Activated naive CD4-positive, alpha-beta T cell treated with anti-CD3 and anti-CD28 coated beads, Interleukin-2, amount 50 U/mL, for 24 hours (primary cell): ENCODE data around the gene LYPD4.
"Not testable (repeated sequence)": the region's sequence is repeated elsewhere in the genome, so short reads cannot be mapped to it uniquely, and the experiment has no call there.

Source experiments
- H3K27ac Mint-ChIP-seq: one replicate; pipeline ENCODE4 v1.8.0; 2021; ENCODE audit warnings: mild to moderate bottlenecking, mixed read lengths
- H3K27me3 Mint-ChIP-seq: one replicate; pipeline ENCODE4 v1.8.0; 2021; ENCODE audit warnings: mixed read lengths
- H3K36me3 Mint-ChIP-seq: one replicate; pipeline ENCODE4 v1.8.0; 2021; ENCODE audit warnings: mixed read lengths
- H3K4me1 Mint-ChIP-seq: one replicate; pipeline ENCODE4 v1.8.0; 2021; ENCODE audit warnings: mixed read lengths
- H3K4me3 Mint-ChIP-seq: one replicate; pipeline ENCODE4 v1.8.0; 2021; ENCODE audit warnings: mild to moderate bottlenecking, mixed read lengths
- H3K9me3 Mint-ChIP-seq: one replicate; pipeline ENCODE4 v1.8.0; 2021; ENCODE audit warnings: mixed read lengths

The LYPD4 gene

DNA sequence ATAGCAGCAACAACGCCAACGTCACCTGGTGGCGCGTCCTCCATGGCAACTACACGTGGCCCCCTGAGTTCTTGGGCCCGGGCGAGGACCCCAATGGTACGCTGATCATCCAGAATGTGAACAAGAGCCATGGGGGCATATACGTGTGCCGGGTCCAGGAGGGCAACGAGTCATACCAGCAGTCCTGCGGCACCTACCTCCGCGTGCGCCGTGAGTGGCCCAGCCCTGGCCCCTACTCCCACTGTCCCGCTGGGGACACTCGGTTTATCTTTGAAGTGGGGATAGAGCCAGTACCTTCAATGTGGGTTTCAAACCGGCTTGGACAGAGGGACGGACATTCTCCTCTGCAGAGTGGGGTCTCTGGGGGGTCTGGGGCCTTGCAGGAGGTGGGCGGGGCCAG, 34.6 kb upstream of the LYPD4 start:
- peak overlapping the region; percentile 46 for H3K27ac Mint-ChIP-seq
- H3K36me3 Mint-ChIP-seq = peaks cover 6% of the 10 kb centered on the region
- H3K4me3 Mint-ChIP-seq = no peak overlapping the region
- peaks cover 70% of the 10 kb centered on the region for H3K4me1 Mint-ChIP-seq
- H3K9me3 Mint-ChIP-seq = no peaks in the 10 kb centered on the region
- no peaks in the 10 kb centered on the region for H3K27me3 Mint-ChIP-seq

DNA sequence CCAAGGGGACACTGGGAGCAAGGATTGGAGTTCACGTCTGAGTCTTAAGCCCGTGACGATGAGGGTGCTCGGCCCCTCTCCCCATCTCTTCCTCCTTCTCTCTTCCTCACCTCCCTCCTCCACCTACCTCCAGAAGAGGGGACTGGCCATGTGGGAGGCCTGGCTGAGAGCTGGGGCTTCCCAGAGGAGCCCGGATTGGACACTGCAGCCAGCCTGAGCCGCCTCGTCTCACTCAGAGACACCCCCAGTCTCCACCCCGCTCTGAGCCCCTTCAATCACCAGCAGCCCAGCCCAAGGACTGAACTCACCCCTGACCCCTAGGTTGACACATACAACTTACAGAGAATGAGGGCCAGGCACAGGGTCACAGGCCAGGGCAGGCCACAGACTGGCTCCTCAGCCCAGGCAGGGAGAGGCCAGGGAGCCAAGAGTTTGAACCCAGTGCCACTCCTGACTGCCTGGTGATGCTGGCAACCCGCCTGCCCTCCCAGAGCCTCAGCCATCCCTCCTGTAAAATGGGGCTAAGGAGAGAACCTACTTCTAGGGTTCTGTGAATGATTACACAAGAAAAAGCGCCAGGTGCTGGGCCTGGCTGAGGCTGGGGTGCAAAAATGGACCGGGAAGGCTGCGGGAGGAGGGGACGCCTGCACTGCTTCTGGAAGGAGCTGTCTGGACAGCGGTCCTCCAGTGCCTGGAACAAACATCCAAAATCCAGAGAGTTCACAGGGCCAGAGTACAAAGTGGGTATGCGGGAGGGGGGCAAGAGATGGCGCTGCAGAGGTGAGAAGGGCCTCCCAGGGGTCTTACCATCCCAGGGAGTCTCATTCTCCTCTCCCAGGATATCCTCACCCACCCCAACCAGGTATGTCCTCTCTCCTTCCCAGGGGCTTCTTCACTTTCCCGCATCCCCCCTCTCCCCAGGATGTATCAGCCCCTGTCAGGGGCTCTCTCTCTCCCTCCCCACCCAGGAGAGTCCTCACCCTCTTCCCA, 33.7 kb upstream of the LYPD4 start:
- no peaks in the 10 kb centered on the region for H3K27me3 Mint-ChIP-seq
- H3K36me3 Mint-ChIP-seq = peaks cover 2% of the 10 kb centered on the region
- peak overlapping the region; percentile 30 for H3K4me3 Mint-ChIP-seq
- H3K27ac Mint-ChIP-seq = peak overlapping the region; percentile 74
- H3K9me3 Mint-ChIP-seq = no peaks in the 10 kb centered on the region
- peaks cover 73% of the 10 kb centered on the region for H3K4me1 Mint-ChIP-seq

DNA sequence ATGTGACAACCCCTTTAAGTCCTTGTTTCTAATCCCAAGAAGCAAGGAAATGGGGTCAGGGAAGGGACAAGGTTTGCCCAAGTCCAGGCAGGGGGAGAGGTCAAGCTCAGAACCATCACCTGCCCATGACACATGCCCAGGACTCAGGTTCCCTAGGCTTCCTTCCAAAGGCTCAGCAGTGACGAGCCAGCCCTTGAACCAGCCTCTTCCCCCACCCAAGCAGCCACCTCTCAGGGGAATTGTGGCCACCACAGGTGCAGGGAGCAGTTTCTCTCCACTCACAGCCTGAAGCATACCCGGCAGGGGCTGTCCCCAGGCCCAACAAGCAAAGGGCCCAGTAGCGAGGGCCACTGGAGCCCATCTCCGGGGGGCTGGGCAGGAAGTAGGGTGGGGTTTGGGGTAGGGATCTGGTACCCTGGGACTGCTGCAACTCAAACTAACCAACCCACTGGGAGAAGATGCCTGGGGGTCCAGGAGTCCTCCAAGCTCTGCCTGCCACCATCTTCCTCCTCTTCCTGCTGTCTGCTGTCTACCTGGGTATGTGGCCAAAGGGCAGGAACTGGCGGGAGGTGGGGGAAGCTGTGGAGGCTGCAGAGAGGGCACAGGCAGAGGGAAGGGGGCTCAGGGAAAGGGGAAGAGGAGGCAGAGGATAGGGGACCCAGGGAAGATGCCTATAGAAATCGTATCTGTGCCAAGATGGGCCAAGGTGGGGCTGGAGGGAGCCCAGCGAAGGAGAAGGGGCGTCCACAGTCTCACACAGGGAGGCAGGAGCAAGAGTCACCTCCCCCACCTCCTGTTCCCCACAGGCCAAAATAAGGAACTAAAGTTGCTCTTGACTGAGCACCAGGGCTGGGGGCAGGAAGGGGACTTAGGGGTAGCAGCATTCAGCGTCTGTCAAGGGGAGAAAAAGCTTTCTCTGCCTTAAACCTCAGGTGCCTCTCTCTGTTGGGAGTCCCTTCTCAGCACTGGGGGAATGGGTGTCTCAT, 32.7 kb upstream of the LYPD4 start, which contains the start of gene CD79A:
Gene CD79A (plus strand): TSS at position 433 of the 986 bp plus-strand sequence. CDS start 26 bp downstream, at position 459.
- Mint-ChIP-seq H3K36me3 (no peaks in the 10 kb centered on the region), H3K4me3 (peak within 1 kb of the TSS; percentile 30), H3K4me1 (peaks cover 77% of the 10 kb centered on the region), H3K27ac (peak within 1 kb of the TSS; percentile 74), H3K27me3 (no peaks in the 10 kb centered on the region), H3K9me3 (no peaks in the 10 kb centered on the region)

DNA sequence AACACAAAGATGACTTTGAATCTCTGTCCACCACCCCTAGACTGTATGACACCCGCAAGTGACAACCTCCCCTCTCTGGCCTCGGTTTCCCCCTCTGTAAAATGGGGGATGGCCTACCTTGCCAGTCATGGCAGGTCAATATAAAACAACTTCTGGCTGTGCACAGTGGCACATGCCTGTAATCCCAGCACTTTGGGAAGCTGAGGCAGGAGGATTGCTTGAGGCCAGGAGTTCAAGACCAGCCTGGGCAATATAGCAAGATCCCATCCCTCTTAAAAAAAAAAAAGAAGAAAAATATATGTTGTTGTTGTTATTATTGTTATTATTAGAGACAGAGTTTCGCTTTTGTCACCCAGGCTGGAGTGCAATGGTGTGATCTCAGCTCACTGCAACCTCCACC, 31.5 kb upstream of the LYPD4 start:
- Mint-ChIP-seq H3K4me1 (peaks cover 82% of the 10 kb centered on the region), H3K4me3 (peak overlapping the region; percentile 63), H3K27ac (peak overlapping the region; percentile 98)
- not testable (repeated sequence) for H3K9me3 Mint-ChIP-seq, H3K27me3 Mint-ChIP-seq, H3K36me3 Mint-ChIP-seq

DNA sequence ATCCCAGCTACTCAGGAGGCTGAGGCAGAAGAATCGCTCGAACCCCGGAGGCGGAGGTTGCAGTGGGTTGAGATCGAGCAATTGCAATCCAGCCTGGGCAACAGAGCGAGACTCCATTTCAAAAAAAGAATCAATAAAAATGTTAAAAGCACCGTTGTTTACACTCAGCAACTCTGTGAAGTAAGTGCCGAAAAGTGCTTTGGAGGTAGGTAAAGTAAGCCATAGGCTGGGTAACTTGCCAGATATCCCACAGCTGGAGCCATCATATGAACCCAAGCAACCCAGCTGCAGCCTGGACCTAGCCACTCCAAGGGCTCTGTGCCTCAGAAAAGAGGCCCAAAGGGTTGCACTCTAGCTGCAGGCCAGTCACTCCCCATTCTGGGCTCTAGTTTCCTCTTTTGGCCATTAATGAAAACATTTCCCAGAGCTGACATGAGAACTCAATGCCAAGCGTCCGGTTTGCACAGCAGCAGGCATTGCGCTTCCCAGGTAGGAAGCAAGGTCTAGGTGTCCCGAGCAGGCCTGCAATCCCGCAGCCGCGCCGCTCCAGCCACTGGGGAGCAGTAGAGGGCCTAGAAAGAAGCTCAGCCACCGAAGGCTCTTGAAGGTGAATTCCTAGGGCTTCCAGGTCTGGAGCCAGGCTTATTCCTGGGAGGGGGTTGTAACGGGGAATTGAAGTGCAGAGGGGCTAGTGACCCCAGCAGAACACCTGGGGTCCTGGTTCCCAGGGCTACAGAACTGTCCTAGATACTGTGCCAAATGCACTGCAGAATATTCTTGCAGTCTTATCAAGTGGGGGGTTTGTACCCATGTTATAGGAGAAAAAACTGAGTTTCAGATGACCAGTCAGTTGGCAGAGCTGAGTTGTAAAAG, 28.5 kb upstream of the LYPD4 start:
- no peaks in the 10 kb centered on the region for H3K9me3 Mint-ChIP-seq
- H3K4me1 Mint-ChIP-seq = peaks cover 80% of the 10 kb centered on the region
- peaks cover 12% of the 10 kb centered on the region for H3K36me3 Mint-ChIP-seq
- peak overlapping the region; percentile 58 for H3K4me3 Mint-ChIP-seq
- peak overlapping the region; percentile 89 for H3K27ac Mint-ChIP-seq
- H3K27me3 Mint-ChIP-seq = no peaks in the 10 kb centered on the region

DNA sequence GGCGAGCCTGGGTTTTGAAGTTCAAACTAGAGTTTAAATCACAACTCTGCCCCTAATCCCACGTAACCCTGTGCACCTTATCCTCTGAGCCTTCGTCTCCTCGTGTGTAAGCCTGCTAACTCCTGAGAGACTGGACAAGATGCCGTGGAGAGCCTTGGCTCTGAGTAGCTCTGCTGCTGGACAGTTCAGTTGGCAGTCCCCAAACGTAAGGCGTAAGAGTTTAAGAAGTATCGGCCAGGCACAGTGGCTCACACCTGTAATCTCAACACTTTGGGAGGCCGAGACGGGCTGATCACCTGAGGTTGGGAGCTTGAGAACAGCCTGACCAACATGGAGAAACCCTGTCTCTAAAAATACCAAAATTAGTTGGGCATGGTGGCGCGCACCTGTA, 27.9 kb upstream of the LYPD4 start:
- peak overlapping the region; percentile 57 for H3K4me3 Mint-ChIP-seq
- peaks cover 79% of the 10 kb centered on the region for H3K4me1 Mint-ChIP-seq
- H3K27ac Mint-ChIP-seq = peak overlapping the region; percentile 89
- H3K27me3 Mint-ChIP-seq = no peaks in the 10 kb centered on the region
- no peaks in the 10 kb centered on the region for H3K9me3 Mint-ChIP-seq
- H3K36me3 Mint-ChIP-seq = peaks cover 15% of the 10 kb centered on the region

DNA sequence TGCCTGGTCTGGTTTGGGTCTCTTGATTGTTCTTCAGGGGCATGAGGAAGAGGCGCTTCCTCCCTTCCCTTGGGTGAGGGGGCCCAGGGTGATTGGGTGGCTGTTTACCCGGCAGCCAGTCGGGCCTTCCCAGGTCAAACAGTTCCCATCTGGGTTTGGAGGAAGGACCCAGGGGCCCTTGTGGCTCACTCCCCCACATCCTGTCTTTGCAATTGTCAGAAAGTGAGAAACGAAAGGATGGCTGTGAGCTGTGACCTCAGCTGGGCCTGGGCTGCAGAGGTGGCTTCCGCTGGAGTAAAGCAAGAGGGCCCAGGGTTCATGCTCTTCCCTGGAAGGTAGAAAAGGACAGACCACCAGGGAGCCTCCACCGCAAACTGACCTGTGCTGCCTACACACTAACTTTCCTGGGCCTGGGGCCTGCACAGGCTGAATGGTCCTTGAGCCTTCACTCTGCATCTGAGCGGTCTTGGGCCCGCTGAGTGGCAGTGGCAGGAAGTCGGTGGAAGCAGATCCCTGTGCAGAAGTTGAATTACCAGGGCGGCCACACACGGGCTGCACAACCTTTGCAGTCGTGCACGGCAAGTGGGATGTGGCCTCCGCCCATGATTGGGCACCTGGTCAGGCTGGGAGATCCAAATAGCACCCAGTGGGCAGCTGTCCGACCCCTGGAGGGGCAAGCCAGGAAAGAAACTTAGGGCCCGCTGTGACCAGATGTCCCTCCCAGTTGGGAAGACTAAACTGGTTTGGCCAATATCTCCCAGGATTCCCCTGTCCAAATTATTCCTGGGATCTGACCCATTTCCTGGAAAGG, 27.3 kb upstream of the LYPD4 start:
- Mint-ChIP-seq H3K27ac (peak overlapping the region; percentile 90), H3K4me3 (peak overlapping the region; percentile 79), H3K27me3 (no peaks in the 10 kb centered on the region), H3K4me1 (peaks cover 73% of the 10 kb centered on the region), H3K9me3 (no peaks in the 10 kb centered on the region), H3K36me3 (peaks cover 15% of the 10 kb centered on the region)

DNA sequence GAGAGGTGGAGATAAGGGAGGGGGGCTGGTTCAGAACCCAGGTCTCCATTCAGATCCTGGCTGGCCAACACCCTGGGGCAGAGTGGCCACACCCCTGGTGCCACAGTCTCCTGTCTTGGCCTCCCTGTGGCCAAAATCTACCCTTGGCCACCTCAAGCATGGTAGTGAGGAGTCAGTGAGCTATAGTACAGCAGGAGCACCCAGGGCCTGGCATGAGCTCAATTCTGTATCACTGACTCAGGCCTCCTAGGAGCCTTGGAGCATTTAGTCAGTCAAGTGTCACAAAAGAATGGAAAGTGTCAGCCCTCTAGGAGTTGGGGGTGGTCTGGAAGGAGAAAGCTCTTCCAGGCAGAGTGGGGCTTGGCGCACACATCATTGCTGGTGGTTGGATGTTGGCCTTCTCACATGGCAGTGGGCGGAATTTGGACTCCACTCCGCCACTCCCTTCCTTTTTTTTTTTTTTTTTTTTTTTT, 26.0 kb upstream of the LYPD4 start:
- H3K4me1 Mint-ChIP-seq = peaks cover 69% of the 10 kb centered on the region
- H3K36me3 Mint-ChIP-seq = peaks cover 16% of the 10 kb centered on the region
- H3K9me3 Mint-ChIP-seq = no peaks in the 10 kb centered on the region
- peak overlapping the region; percentile 72 for H3K4me3 Mint-ChIP-seq
- H3K27ac Mint-ChIP-seq = peak overlapping the region; percentile 69
- H3K27me3 Mint-ChIP-seq = no peaks in the 10 kb centered on the region

DNA sequence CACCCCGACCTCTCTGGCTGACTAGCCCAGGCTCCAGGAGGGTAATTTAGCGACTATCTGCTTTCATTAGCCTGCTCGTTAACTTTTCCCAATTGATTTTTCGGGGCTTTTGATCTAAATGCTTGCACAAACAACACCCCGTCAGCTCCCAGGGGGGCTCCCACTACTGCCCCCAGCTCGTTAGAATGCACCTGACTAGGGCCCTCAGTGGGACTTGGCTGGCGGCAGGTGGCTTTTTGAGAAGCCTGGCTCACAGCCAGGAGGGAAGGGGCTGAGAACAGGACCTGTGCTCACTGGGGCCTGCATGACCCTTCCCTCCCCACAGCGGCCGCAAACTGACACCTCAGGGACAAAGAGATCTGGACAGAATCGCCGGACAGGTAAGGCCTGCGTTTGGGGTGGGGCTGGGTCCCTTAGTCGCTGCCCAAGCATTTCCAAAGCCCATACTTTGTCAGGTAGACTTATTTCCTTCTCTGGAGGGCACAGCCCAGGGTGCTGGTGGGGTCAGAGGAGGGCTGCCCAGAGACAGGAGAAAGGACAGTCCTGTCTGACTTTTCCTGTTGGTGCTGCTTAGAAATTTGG, 25.0 kb upstream of the LYPD4 start:
- Mint-ChIP-seq H3K4me3 (peak overlapping the region; percentile 30), H3K36me3 (peaks cover 16% of the 10 kb centered on the region), H3K4me1 (peaks cover 67% of the 10 kb centered on the region), H3K27me3 (no peaks in the 10 kb centered on the region), H3K9me3 (no peaks in the 10 kb centered on the region), H3K27ac (peak overlapping the region; percentile 69)

DNA sequence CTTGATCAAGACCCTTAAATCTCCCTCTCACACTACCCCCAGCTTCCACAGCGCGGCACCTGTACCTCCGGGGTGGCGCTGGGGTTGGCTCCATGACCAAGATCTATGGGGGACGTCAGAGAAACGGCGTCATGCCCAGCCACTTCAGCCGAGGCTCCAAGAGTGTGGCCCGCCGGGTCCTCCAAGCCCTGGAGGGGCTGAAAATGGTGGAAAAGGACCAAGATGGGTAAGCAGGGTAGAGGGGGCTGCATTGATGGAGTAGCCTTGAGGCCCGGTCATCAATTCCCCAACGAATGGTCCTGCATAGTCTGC, 24.5 kb upstream of the LYPD4 start:
- Mint-ChIP-seq H3K27ac (peak overlapping the region; percentile 76), H3K9me3 (no peaks in the 10 kb centered on the region), H3K27me3 (no peaks in the 10 kb centered on the region), H3K36me3 (peaks cover 19% of the 10 kb centered on the region), H3K4me3 (peak overlapping the region; percentile 64), H3K4me1 (peaks cover 69% of the 10 kb centered on the region)

DNA sequence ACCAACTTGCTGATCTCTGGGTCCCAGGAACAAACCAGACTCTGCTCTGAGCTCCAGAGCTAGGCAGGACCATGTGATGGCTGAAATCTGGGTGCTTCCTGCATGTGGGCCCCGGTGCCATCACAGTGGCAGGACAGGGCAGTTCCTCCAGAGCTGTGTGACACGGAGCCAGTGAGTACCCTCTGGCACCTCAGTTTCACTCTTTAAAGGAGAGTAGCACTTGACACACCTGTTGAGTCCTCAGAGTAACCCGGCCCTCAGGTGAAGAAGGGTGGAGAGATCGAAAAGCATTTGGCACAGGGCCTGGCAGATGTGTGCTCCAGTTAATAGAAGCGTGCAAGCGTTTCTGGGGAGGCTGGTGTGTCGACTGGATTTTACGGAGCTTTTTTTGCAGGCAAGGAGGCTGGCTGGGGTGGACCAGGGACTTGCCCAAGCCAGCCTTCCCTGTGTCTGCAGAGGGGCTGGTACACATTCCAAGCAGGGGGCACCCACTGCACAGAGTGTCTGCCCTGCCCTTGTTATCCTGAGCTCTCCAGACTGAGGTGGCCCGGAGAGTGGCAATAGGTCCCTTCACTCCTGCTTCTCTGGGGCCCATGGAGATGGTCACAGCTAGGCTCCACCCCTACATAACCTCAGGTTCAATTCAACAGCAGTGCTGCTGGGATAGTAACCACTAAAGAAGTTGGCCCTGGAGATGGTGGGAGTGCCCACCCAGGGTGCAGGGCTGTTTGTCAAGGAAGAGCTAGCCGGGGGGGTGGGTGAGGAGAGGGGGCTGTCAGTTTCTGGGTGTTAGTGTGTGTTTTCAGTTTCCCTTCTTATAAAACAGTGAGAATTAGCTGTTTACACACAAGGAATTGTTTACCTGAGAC, 23.9 kb upstream of the LYPD4 start:
- Mint-ChIP-seq H3K4me1 (peaks cover 73% of the 10 kb centered on the region), H3K27me3 (no peaks in the 10 kb centered on the region), H3K36me3 (peaks cover 23% of the 10 kb centered on the region), H3K4me3 (peak overlapping the region; percentile 68), H3K9me3 (no peaks in the 10 kb centered on the region), H3K27ac (peak overlapping the region; percentile 87)

DNA sequence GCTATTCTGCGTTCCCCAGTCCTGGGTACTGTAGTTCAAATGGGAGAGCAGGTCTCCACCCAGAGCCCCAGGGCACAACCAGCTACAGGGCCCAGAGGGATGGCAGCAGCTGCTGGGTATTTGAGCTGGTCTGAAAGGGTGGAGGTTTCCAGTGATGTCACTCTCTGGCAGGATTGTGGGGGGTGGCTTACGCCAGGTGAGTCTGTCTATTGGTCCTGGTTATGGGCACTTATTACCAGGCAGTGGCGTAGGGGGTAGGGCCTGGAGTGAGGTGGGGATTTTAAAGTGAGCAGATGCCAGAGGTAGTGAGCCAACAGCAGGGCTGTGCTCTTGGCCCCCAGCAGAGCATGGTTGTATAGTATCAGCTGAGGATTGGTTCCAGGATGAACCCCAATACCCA, 21.8 kb upstream of the LYPD4 start:
- H3K27ac Mint-ChIP-seq = peak overlapping the region; percentile 87
- peaks cover 35% of the 10 kb centered on the region for H3K36me3 Mint-ChIP-seq
- H3K4me3 Mint-ChIP-seq = peak overlapping the region; percentile 76

DNA sequence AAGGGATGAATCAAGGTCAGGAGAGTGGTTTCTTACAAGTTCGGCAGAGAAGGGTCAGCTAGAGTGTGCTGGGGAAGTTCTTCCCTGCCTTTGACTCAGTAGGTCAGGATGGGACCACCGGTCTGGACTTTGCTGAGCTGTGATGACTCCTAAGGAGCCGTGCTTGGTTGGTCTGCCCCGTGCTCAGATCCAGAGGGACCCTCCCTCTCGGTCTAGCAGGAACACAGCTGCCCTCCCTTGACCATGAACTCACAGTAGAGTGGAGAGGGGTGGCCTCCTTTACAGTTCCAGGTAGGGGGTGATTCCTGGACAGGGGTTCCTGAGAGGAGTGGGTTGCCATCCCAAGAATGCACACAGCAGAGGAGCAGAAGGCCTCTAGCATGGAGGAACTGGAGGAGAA, 19.9 kb upstream of the LYPD4 start:
- Mint-ChIP-seq H3K4me3 (peak overlapping the region; percentile 79), H3K4me1 (peaks cover 64% of the 10 kb centered on the region), H3K9me3 (no peaks in the 10 kb centered on the region), H3K27me3 (no peaks in the 10 kb centered on the region), H3K27ac (peak overlapping the region; percentile 95), H3K36me3 (peaks cover 38% of the 10 kb centered on the region)

More for the DNA sequence above, 21.8 kb upstream of the LYPD4 start:
- no peaks in the 10 kb centered on the region for H3K27me3 Mint-ChIP-seq
- peaks cover 75% of the 10 kb centered on the region for H3K4me1 Mint-ChIP-seq
- H3K9me3 Mint-ChIP-seq = no peaks in the 10 kb centered on the region
